Measurements from ENCODE around the gene PDIK1L. TPM values are rescaled to one million over a fixed set of nuclear protein-coding genes. Genes with fewer than 3 reads are reported as not detected.

Gene PDIK1L
- total and polyA plus RNA-seq, 9 of the 15 experiments (the other 6 are each of a cell fraction or from before 2014, with no cell fraction given) = 12.8 to 30.2 (median 21.5) TPM

- TF ChIP-seq, protein P1, sequence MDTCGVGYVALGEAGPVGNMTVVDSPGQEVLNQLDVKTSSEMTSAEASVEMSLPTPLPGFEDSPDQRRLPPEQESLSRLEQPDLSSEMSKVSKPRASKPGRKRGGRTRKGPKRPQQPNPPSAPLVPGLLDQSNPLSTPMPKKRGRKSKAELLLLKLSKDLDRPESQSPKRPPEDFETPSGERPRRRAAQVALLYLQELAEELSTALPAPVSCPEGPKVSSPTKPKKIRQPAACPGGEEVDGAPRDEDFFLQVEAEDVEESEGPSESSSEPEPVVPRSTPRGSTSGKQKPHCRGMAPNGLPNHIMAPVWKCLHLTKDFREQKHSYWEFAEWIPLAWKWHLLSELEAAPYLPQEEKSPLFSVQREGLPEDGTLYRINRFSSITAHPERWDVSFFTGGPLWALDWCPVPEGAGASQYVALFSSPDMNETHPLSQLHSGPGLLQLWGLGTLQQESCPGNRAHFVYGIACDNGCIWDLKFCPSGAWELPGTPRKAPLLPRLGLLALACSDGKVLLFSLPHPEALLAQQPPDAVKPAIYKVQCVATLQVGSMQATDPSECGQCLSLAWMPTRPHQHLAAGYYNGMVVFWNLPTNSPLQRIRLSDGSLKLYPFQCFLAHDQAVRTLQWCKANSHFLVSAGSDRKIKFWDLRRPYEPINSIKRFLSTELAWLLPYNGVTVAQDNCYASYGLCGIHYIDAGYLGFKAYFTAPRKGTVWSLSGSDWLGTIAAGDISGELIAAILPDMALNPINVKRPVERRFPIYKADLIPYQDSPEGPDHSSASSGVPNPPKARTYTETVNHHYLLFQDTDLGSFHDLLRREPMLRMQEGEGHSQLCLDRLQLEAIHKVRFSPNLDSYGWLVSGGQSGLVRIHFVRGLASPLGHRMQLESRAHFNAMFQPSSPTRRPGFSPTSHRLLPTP (IDR thresholded peaks at IDR 0.05; ENCODE audit: borderline replicate concordance, extremely low read depth, insufficient read length) = no peak
- TF ChIP-seq KLF6 (CRISPR knock-in tag; IDR thresholded peaks at IDR 0.05; ENCODE audit: borderline replicate concordance) = 0 out of 2 replicates have a peak, but pooled peaks have one; percentile 42
- TF ChIP-seq EP300 (IDR thresholded peaks at IDR 0.05; ENCODE audit: low read length) = peak; percentile 35; the same call in 1 of the 2 replicates
- peak; percentile 57 for TF ChIP-seq ZNF24 (IDR thresholded peaks at IDR 0.05)
- TF ChIP-seq ZNF655 (CRISPR knock-in tag; IDR thresholded peaks at IDR 0.05) = no peak
- no peak for TF ChIP-seq STAT5B (CRISPR knock-in tag; IDR thresholded peaks at IDR 0.05)
- TF ChIP-seq NFATC3 (IDR thresholded peaks at IDR 0.05) = no peak
- TF ChIP-seq, protein P2, sequence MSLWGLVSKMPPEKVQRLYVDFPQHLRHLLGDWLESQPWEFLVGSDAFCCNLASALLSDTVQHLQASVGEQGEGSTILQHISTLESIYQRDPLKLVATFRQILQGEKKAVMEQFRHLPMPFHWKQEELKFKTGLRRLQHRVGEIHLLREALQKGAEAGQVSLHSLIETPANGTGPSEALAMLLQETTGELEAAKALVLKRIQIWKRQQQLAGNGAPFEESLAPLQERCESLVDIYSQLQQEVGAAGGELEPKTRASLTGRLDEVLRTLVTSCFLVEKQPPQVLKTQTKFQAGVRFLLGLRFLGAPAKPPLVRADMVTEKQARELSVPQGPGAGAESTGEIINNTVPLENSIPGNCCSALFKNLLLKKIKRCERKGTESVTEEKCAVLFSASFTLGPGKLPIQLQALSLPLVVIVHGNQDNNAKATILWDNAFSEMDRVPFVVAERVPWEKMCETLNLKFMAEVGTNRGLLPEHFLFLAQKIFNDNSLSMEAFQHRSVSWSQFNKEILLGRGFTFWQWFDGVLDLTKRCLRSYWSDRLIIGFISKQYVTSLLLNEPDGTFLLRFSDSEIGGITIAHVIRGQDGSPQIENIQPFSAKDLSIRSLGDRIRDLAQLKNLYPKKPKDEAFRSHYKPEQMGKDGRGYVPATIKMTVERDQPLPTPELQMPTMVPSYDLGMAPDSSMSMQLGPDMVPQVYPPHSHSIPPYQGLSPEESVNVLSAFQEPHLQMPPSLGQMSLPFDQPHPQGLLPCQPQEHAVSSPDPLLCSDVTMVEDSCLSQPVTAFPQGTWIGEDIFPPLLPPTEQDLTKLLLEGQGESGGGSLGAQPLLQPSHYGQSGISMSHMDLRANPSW (CRISPR knock-in tag; IDR thresholded peaks at IDR 0.05) = no peak
- TF ChIP-seq IRF2 (CRISPR knock-in tag; IDR thresholded peaks at IDR 0.05) = no peak
- no peak for TF ChIP-seq SMARCA4 (IDR thresholded peaks at IDR 0.05)
- no peak for TF ChIP-seq NFXL1 (CRISPR knock-in tag; IDR thresholded peaks at IDR 0.05)
- TF ChIP-seq NELFE (IDR thresholded peaks at IDR 0.05; ENCODE audit: insufficient read depth, insufficient read length) = no peak
- TF ChIP-seq ADNP (tag; IDR thresholded peaks at IDR 0.05) = no peak
- TF ChIP-seq ZNF583 (CRISPR knock-in tag; IDR thresholded peaks at IDR 0.05) = no peak
- TF ChIP-seq NFE2 (IDR thresholded peaks at IDR 0.05; ENCODE audit: low read depth) = peak; percentile 44
- TF ChIP-seq JUND (IDR thresholded peaks at IDR 0.05; ENCODE audit: borderline replicate concordance, low read depth, low read length) = peak; percentile 99
- peak; percentile 99 for TF ChIP-seq JUND (tag; IDR thresholded peaks at IDR 0.05; ENCODE audit: borderline replicate concordance, low read depth, low read length)
- TF ChIP-seq ZNF124 (CRISPR knock-in tag; IDR thresholded peaks at IDR 0.05) = no peak
- TF ChIP-seq PHF20 (IDR thresholded peaks at IDR 0.05; ENCODE audit: partially characterized antibody) = peak; percentile 91
- TF ChIP-seq ZNF12 (CRISPR knock-in tag; IDR thresholded peaks at IDR 0.05) = no peak
- peak; percentile 82 for TF ChIP-seq KDM5B (IDR thresholded peaks at IDR 0.05; ENCODE audit: insufficient replicate concordance, low read depth, low read length)
- no peak for TF ChIP-seq SMARCB1 (IDR thresholded peaks at IDR 0.05; ENCODE audit: insufficient read length, low read depth)
- TF ChIP-seq CSDE1 (IDR thresholded peaks at IDR 0.05) = peak in 1 of 2 experiments; percentile 87; a peak in 1 of 4 replicates
- TF ChIP-seq GABPB2 (CRISPR knock-in tag; conservative IDR thresholded peaks at IDR 0.05) = no peak
Observed at GRCh38 chr1:26169669-26170471, 58.2 kb downstream of the PDIK1L start, which contains the start of gene ZNF593 (continued).
